ENCODE measurements around the gene CRACR2A. TPM values are rescaled to one million over a fixed set of nuclear protein-coding genes. Genes with fewer than 3 reads are reported as not detected.

Gene CRACR2A
- total and polyA plus RNA-seq, 2 of the 8 experiments (the other 6 are each of a cell fraction or from before 2014, with no cell fraction given): 0.85 to 3.2 TPM

- no peak for TF ChIP-seq CHD7 (IDR thresholded peaks at IDR 0.05; ENCODE audit: insufficient replicate concordance, low read length)
- TF ChIP-seq TCF12 (IDR thresholded peaks at IDR 0.05; ENCODE audit: low read depth, low read length): no peak
- TF ChIP-seq CEBPB (IDR thresholded peaks at IDR 0.05; ENCODE audit: low read depth, low read length): no peak
- TF ChIP-seq EZH2 (IDR thresholded peaks at IDR 0.05; ENCODE audit: low read depth, low read length, severe bottlenecking): no peak
- no peak for TF ChIP-seq SIN3A (conservative IDR thresholded peaks at IDR 0.05 in 1 of 2, IDR thresholded peaks at IDR 0.05 in 1 of 2; ENCODE audit: low read depth in 1 of 2, low read length in 2 of 2)
- TF ChIP-seq HDAC6 (IDR thresholded peaks at IDR 0.05; ENCODE audit: low read depth, low read length): no peak
- no peak for TF ChIP-seq E2F6 (IDR thresholded peaks at IDR 0.05)
- TF ChIP-seq YY1 (IDR thresholded peaks at IDR 0.05; ENCODE audit: low read depth, low read length): no peak
- TF ChIP-seq RFX5 (IDR thresholded peaks at IDR 0.05; ENCODE audit: borderline replicate concordance, low read depth, low read length): no peak
Observed at GRCh38 chr12:3744229-3744901, 8.5 kb downstream of the CRACR2A start (continued).
